ENCODE data around the gene HS1BP3. TPM values are rescaled to one million over a fixed set of nuclear protein-coding genes. Genes with fewer than 3 reads are reported as not detected.

Gene HS1BP3
- total RNA-seq, 1 experiment from 2014 or later, result 16.2 TPM

- Histone ChIP-seq H3F3A (ENCODE audit: insufficient read depth, low read depth) (peaks cover 10% of the 10 kb centered on the region; the same call in 1 of the 2 replicates), H3K27ac (peak overlapping the region; percentile 46), H3K27me3 (ENCODE audit: insufficient read depth, low read depth) (no peaks in the 10 kb centered on the region), H2AFZ (peak overlapping the region; percentile 10; the same call in 1 of the 2 replicates), H3K4me1 (replicated peaks; ENCODE audit: insufficient read depth) (peaks cover 19% of the 10 kb centered on the region), H3K9me2 (ENCODE audit: insufficient read depth) (no peaks in the 10 kb centered on the region), H3K36me3 (ENCODE audit: low read depth) (no peaks in the 10 kb centered on the region), H4K20me1 (ENCODE audit: insufficient read depth) (no peaks in the 10 kb centered on the region), H3K79me2 (ENCODE audit: low read depth) (no peaks in the 10 kb centered on the region), H3K9me3 (ENCODE audit: insufficient read depth, low read depth) (no peaks in the 10 kb centered on the region), H3K4me2 (peak overlapping the region; percentile 28), H3K4me3 (no peak overlapping the region)
- intact Hi-C loops (cut with micrococcal nuclease; ENCODE audit: unreplicated experiment), result no loop called here
- no TSS peak for BruUV-seq (replicated peaks)
- ChIA-PET POLR2A (ENCODE audit: unreplicated experiment) (interaction anchor here (0.6 to 1.1 kb wide), 3 partner anchors 49 to 122 kb away, joined by 3 to 11 read pairs (median 5); partner anchors contain the start of gene RHOB), CTCF (no interaction called here)
- TF ChIP-seq, protein P1, sequence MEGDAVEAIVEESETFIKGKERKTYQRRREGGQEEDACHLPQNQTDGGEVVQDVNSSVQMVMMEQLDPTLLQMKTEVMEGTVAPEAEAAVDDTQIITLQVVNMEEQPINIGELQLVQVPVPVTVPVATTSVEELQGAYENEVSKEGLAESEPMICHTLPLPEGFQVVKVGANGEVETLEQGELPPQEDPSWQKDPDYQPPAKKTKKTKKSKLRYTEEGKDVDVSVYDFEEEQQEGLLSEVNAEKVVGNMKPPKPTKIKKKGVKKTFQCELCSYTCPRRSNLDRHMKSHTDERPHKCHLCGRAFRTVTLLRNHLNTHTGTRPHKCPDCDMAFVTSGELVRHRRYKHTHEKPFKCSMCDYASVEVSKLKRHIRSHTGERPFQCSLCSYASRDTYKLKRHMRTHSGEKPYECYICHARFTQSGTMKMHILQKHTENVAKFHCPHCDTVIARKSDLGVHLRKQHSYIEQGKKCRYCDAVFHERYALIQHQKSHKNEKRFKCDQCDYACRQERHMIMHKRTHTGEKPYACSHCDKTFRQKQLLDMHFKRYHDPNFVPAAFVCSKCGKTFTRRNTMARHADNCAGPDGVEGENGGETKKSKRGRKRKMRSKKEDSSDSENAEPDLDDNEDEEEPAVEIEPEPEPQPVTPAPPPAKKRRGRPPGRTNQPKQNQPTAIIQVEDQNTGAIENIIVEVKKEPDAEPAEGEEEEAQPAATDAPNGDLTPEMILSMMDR (conservative IDR thresholded peaks at IDR 0.05), result no peak
- no peak for TF ChIP-seq EZH2 (IDR thresholded peaks at IDR 0.05; ENCODE audit: low read depth)
- DNase-seq, result peak; percentile 48 to 66
Measured at GRCh38 chr2:20568501-20569463, 82.1 kb downstream of the HS1BP3 start.

DNA sequence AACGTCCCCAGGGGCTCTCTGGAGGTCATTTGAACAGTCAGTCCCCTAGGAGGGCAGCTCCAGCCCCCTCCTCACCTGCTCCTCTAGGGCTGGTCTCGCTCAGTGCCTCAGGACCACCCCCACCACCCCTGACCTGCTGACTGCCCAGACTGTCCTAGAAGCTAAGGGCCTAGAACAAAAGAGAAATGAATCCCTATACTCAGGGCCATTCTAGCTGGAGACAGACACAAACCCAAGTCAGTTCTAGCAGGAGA is 83.0 kb downstream of the HS1BP3 start:
- no peak for DNase-seq
- Histone ChIP-seq H3K4me1 (replicated peaks; ENCODE audit: insufficient read depth) (peaks cover 19% of the 10 kb centered on the region), H3K36me3 (ENCODE audit: low read depth) (no peaks in the 10 kb centered on the region), H3K79me2 (ENCODE audit: low read depth) (no peaks in the 10 kb centered on the region), H3K4me2 (no peak overlapping the region), H4K20me1 (ENCODE audit: insufficient read depth) (no peaks in the 10 kb centered on the region), H3K27ac (no peak overlapping the region), H3K27me3 (ENCODE audit: insufficient read depth, low read depth) (no peaks in the 10 kb centered on the region), H3K4me3 (no peak overlapping the region), H3K9me2 (ENCODE audit: insufficient read depth) (no peaks in the 10 kb centered on the region), H3K9me3 (ENCODE audit: insufficient read depth, low read depth) (no peaks in the 10 kb centered on the region), H2AFZ (no peak overlapping the region), H3F3A (ENCODE audit: insufficient read depth, low read depth) (peaks cover 10% of the 10 kb centered on the region; the same call in 1 of the 2 replicates)
- BruUV-seq (replicated peaks), result no TSS peak
- intact Hi-C loops (cut with micrococcal nuclease; ENCODE audit: unreplicated experiment), result no loop called here
- POLR2A ChIA-PET (ENCODE audit: unreplicated experiment), result no interaction called here
- CTCF ChIA-PET, result no interaction called here
- TF ChIP-seq EZH2 (IDR thresholded peaks at IDR 0.05; ENCODE audit: low read depth), result no peak
- TF ChIP-seq, protein P1 (conservative IDR thresholded peaks at IDR 0.05), result no peak

Other genes with a start within 250 kb of the HS1BP3 start
- 39.3 and 44.4 TPM in 2 replicates for gene RHOB, start 204.0 kb downstream of the HS1BP3 start, total RNA-seq (2021)
- gene GDF7, start 16.0 kb upstream of the HS1BP3 start, total RNA-seq (2021), result 0.04 TPM in 1 of 2 replicates, not detected in the other
- 14.6 and 18.3 TPM in 2 replicates for gene LDAH, start 172.0 kb upstream of the HS1BP3 start, total RNA-seq (2021)

Data from PC-9 (cell line).